Chondrocyte (in vitro differentiated cells): ENCODE measurements around the gene FAXDC2. TPM values are rescaled to one million over a fixed set of nuclear protein-coding genes. Genes with fewer than 3 reads are reported as not detected.

ENCODE experiments used
- DNase-seq: peaks from one replicate; pipeline ENCODE4 v3.0.0; 2021; ENCODE audit warnings: mixed read lengths, low spot score
- H3K27ac Mint-ChIP-seq: one replicate; pipeline ENCODE4 v1.8.0; 2021; ENCODE audit warnings: mild to moderate bottlenecking, moderate library complexity, mixed read lengths; ENCODE audit not compliant: unreplicated experiment
- H3K27me3 Mint-ChIP-seq: 2 replicates; pipeline ENCODE4 v1.8.0; 2021; ENCODE audit warnings: low read depth, mixed read lengths
- H3K36me3 Mint-ChIP-seq: 2 replicates; pipeline ENCODE4 v1.8.0; 2021; ENCODE audit warnings: low read depth, mixed read lengths
- H3K4me1 Mint-ChIP-seq: 2 replicates; pipeline ENCODE4 v1.8.0; 2021; ENCODE audit warnings: low read depth, mild to moderate bottlenecking, mixed read lengths
- H3K4me3 Mint-ChIP-seq: one replicate; pipeline ENCODE4 v1.8.0; 2021; ENCODE audit warnings: mild to moderate bottlenecking, moderate library complexity, mixed read lengths; ENCODE audit not compliant: unreplicated experiment
- H3K9me3 Mint-ChIP-seq: 2 replicates; pipeline ENCODE4 v1.8.0; 2021; ENCODE audit warnings: low read depth, mixed read lengths
- CTCF ChIP-seq: fragments of 200-600 bp; sonication (generic); IDR thresholded peaks from 2 replicates; pipeline ENCODE4 v1.5.0; 2021; ENCODE audit warnings: antibody characterized with exemption, mild to moderate bottlenecking, moderate library complexity
- long read RNA-seq: library from polyadenylated mRNA; stranded (forward); transcript quantifications from one replicate; pipeline ENCODE4 v2.0.0, GENCODE V29; 2021
- total RNA-seq: library from RNA; stranded (reverse); gene quantifications from 3 replicates; pipeline ENCODE4 v1.2.1, GENCODE V29; 2021

FAXDC2 gene
- 2.3 to 6.1 TPM (median 2.5 TPM) in 3 replicates for total RNA-seq
- long read RNA-seq, partial matches to known transcripts = 0 of 1 reads
- long read RNA-seq, other reads (novel, unspliced or antisense) = 0 of 1 reads

- DNase-seq = no peak
- peak within 1 kb of the TSS; percentile 88 for H3K27ac Mint-ChIP-seq
- no peak for TF ChIP-seq CTCF
- H3K9me3 Mint-ChIP-seq = no peaks in the 10 kb centered on the region
- peak within 1 kb of the TSS; percentile 74 for H3K4me3 Mint-ChIP-seq
- no peaks in the 10 kb centered on the region for H3K36me3 Mint-ChIP-seq
- H3K4me1 Mint-ChIP-seq = peaks cover 23% of the 10 kb centered on the region
- no peaks in the 10 kb centered on the region for H3K27me3 Mint-ChIP-seq
Observed at GRCh38 chr5:154850255-154851062, at the start of gene FAXDC2. FAXDC2 (minus strand) TSS chr5:154850603; CDS start chr5:154838178, 12,425 bp downstream.

- no peak for DNase-seq
- H3K27ac Mint-ChIP-seq = no peak overlapping the region
- TF ChIP-seq CTCF = no peak
- H3K9me3 Mint-ChIP-seq = no peaks in the 10 kb centered on the region
- peaks cover 10% of the 10 kb centered on the region for H3K4me1 Mint-ChIP-seq
- no peaks in the 10 kb centered on the region for H3K27me3 Mint-ChIP-seq
- H3K4me3 Mint-ChIP-seq = no peak overlapping the region
- peaks cover 46% of the 10 kb centered on the region for H3K36me3 Mint-ChIP-seq
Observed at GRCh38 chr5:154900066-154900465, 49.7 kb upstream of the FAXDC2 start.

GRCh38 chr5:154899151-154899816 lies 48.9 kb upstream of the FAXDC2 start:
- Mint-ChIP-seq H3K4me1 (peaks cover 10% of the 10 kb centered on the region), H3K27ac (no peak overlapping the region), H3K9me3 (no peaks in the 10 kb centered on the region), H3K27me3 (no peaks in the 10 kb centered on the region), H3K4me3 (no peak overlapping the region), H3K36me3 (peaks cover 44% of the 10 kb centered on the region)
- no peak for TF ChIP-seq CTCF
- no peak for DNase-seq

GRCh38 chr5:154898210-154898609 lies 47.8 kb upstream of the FAXDC2 start:
- Mint-ChIP-seq H3K27me3 (no peaks in the 10 kb centered on the region), H3K9me3 (no peaks in the 10 kb centered on the region), H3K36me3 (peaks cover 43% of the 10 kb centered on the region), H3K4me3 (no peak overlapping the region), H3K4me1 (peaks cover 10% of the 10 kb centered on the region), H3K27ac (no peak overlapping the region)
- no peak for DNase-seq
- TF ChIP-seq CTCF = no peak

GRCh38 chr5:154896562-154897165 lies 46.3 kb upstream of the FAXDC2 start:
- Mint-ChIP-seq H3K27ac (no peak overlapping the region), H3K36me3 (peaks cover 42% of the 10 kb centered on the region), H3K27me3 (no peaks in the 10 kb centered on the region), H3K9me3 (no peaks in the 10 kb centered on the region), H3K4me3 (no peak overlapping the region), H3K4me1 (peaks cover 9% of the 10 kb centered on the region)
- no peak for DNase-seq
- TF ChIP-seq CTCF = no peak
